C4-2B (cell line): Measurements from ENCODE around the gene GMDS.

Source experiments
- ZFX ChIP-seq: fragments of 450-650 bp; IDR thresholded peaks from 2 replicates; pipeline ENCODE4 v1.6.1; 2017
- TF ChIP-seq, protein P1 (sequence below): fragments of 450-650 bp; conservative IDR thresholded peaks from 2 replicates; pipeline ENCODE4 v1.5.1; 2017; ENCODE audit warnings: mild to moderate bottlenecking

DNA sequence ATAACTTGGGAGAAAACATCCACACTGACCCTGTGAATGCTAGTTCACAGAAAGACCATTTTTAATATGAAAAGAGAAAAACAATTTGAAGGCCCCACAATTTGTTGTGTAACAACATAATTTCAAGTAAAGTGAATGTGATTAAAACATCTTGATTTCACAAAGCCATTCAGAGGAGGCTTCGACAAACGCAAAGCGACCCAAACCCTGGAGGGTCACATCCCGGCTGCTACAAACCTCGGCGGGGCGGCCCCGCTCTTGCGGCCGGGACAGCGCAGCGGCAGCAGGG lies 621.7 kb downstream of the GMDS start:
- TF ChIP-seq, protein P1, sequence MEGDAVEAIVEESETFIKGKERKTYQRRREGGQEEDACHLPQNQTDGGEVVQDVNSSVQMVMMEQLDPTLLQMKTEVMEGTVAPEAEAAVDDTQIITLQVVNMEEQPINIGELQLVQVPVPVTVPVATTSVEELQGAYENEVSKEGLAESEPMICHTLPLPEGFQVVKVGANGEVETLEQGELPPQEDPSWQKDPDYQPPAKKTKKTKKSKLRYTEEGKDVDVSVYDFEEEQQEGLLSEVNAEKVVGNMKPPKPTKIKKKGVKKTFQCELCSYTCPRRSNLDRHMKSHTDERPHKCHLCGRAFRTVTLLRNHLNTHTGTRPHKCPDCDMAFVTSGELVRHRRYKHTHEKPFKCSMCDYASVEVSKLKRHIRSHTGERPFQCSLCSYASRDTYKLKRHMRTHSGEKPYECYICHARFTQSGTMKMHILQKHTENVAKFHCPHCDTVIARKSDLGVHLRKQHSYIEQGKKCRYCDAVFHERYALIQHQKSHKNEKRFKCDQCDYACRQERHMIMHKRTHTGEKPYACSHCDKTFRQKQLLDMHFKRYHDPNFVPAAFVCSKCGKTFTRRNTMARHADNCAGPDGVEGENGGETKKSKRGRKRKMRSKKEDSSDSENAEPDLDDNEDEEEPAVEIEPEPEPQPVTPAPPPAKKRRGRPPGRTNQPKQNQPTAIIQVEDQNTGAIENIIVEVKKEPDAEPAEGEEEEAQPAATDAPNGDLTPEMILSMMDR = no peak
- no peak for TF ChIP-seq ZFX
